GM19328 (cell line): ENCODE data around the gene URM1.
"Not testable (repeated sequence)": the region's sequence is repeated elsewhere in the genome, so short reads cannot be mapped to it uniquely, and the experiment has no call there.

Source experiments
- ATAC-seq: cut with Tn5 transposase; IDR thresholded peaks from one replicate; pipeline ENCODE4 v1.9.1; 2021; ENCODE audit warnings: mild to moderate bottlenecking, moderate library complexity; ENCODE audit not compliant: unreplicated experiment

URM1 gene

DNA sequence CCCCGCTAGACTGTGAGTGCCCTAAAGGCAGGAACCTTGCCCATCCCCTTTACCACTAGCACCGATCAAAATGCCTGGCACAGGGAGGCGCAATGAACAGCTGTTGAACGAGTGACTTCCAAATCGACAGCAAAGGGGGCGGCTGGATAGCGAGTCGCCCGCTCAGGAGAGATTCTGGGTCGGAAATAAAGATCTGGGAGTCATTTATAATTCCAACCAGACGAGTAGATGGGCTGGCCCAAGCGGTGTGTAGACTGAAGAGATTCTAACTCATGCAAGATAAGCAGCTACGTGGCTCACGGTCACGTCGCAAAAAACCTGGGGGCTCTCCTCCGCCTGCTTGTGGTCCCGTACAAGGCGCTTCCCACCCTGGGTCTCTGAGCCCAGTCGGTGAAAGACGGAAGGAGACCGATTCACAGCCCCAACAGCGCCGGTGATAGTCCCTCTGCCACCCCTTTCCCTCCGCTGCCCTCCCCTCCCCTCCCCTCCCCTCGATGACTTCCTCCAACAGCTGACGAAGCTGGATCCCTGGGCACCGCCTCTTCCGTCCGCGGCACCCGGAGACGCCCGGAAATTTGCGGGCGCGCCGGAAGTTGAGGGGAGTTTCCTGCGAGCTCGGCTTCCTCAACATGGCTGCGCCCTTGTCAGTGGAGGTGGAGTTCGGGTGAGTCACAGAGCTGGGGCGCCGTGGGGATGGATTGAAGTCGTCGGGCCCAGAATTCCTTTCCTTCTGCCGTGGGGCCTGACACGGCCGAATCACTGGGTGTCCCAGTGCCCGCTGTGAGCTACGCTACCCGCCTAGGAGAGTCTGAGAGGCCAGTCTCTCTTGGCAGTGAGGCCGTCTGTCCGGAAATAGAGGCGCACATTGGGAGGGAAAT lies at the start of gene URM1:
Gene URM1 (plus strand): TSS at position 623 of the 878 bp plus-strand sequence. CDS start 7 bp downstream, at position 630.
- no peak for ATAC-seq

- peak; percentile 5 for ATAC-seq
These were observed 49.2 kb upstream of the URM1 start for GRCh38 chr9:128321879-128322403.

DNA sequence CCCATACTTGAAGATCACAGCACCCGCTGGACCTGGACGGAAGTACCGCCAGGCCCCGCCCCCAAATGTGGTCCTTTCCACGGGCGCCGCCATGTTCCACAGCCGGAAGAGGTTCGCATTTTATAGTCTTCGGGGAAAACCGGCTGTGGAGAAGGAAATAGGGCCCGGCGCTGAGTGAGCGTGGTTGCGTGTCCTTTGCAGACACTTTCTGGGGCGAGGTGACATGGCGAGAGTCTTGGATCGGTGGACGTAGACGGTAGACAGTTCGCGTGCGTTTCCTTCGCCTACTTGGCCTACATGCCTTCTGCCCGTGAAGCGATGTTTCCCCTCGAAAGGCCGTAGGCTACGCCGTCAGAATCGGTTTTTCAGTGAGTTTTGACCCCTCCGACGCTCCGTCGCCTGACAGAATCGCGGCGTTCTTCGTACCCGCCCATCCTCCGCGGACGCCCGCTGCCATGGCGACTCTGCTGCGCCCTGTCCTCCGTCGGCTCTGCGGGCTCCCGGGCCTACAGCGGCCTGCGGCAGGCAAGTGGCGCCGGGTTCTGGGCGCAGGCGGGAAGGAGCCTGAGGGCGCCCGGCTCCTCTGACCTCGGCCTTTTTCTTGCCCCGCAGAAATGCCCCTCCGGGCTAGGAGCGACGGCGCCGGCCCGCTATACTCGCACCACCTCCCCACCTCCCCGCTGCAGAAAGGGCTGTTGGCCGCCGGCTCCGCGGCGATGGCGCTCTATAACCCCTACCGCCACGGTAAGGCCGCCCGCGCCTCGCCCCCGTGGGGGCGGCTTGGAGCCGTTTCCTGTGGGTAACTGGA lies 48.6 kb upstream of the URM1 start, which contains the start of the genes COQ4 and TRUB2:
Gene COQ4 (plus strand): TSS at position 436 of the 808 bp plus-strand sequence. CDS start 20 bp downstream, at position 456.
Gene TRUB2 (minus strand): TSS at position 44 of the 808 bp plus-strand sequence. CDS start 39 bp downstream, at position 5.
- peak; percentile 71 for ATAC-seq

DNA sequence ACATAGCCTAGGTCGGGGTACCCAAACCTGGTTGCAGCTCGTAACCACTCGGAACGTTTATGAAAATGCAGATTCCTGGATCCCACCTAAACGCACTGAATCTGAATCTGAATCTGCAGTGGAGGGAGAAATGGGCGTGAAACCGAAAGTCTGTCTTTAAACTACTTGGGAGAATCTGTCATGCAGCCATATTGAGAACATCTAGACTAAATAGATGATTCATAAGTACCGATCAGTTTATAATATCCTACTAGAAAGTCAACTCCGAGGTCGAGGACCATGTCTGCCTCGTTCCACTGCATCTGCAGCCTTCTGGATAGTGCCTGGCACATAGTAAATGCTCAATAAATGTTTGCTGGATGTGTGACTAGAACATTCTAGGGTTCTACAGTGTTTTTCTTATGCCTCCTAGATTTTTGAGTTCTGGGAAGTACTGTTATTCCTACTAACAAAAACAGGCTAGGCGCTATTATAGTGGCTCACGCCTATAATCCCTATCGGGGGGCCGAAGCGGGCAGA lies 47.9 kb upstream of the URM1 start:
- no peak for ATAC-seq

DNA sequence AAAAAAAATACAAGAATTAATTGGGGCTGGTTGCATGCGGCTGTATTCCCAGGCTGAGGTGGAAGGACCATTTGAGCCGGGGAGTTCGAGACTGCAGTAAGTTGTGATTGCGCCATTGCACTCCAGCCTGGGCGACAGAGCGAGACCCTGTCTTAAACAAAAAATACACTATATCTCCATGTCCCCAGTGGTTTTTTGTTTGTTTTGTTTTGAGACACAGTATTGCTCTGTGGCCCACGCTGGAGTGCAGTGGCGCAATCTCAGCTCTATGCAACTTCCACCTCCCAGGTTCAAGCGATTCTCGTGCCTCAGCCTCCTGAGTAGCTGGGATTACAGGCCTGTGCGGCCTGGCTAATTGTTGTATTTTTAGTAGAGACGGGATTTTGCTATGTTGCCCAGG lies 47.4 kb upstream of the URM1 start:
- ATAC-seq: no peak

DNA sequence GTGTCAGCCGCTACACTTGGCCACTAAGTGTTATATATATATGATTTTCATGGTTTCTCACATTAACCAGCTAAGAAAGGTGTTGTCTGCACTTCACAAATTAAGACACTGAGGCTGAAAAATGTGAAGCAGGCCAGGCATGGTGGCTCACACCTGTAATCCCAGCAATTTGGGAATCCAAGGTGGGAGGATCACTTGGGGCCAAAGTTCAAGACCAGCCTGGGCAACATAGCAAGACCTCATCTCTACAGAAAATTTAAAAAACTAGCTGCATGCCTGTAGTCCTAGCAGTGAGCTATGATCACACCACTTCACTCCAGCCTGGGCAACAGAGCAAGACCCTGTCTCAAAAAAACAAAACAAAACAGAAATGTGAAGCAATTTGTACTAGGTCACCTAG lies 46.8 kb upstream of the URM1 start:
- ATAC-seq: no peak

GRCh38 chr9:128325629-128326028 lies 45.5 kb upstream of the URM1 start:
- no peak for ATAC-seq

DNA sequence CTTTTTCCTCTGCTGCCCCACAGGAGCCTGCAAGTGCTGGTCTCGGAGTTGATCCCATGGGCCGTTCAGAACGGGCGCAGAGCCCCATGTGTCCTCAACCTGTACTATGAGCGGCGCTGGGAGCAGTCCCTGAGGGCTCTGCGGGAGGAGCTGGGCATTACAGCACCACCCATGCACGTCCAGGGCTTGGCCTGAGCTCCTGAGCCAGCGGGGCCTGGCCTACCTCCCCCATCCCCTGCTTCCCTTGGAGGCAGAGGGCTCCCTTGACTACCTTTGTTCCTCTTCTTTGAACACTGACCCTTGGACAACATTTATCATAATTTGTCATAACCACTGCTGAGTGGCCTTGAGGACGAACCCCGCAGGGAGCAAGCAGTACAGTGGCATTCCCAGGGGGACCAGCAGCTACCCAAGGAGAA lies 37.7 kb upstream of the URM1 start:
- no peak for ATAC-seq

GRCh38 chr9:128335161-128335560 lies 36.0 kb upstream of the URM1 start:
- no peak for ATAC-seq

- no peak for ATAC-seq
These were observed 35.3 kb upstream of the URM1 start for GRCh38 chr9:128335914-128336313.

DNA sequence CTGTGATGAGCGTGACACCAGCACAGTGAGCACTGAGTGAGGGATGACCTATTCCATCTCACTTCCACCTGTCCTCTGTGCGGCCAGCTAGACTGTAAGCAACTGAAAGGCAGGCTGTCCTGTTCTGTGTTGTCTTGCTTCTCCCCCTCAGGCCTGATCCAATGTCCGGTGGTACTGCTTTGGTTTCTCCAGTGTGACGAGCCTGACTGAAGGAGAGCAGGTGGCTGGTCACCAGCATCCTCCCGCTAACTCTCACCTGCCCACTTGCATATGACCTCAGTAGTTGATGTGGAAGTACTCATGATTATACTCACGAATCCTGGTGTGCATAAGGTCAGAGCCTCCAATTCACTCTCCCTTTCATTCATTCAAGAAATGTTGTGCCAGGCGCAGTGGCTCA lies 33.2 kb upstream of the URM1 start:
- no peak for ATAC-seq

DNA sequence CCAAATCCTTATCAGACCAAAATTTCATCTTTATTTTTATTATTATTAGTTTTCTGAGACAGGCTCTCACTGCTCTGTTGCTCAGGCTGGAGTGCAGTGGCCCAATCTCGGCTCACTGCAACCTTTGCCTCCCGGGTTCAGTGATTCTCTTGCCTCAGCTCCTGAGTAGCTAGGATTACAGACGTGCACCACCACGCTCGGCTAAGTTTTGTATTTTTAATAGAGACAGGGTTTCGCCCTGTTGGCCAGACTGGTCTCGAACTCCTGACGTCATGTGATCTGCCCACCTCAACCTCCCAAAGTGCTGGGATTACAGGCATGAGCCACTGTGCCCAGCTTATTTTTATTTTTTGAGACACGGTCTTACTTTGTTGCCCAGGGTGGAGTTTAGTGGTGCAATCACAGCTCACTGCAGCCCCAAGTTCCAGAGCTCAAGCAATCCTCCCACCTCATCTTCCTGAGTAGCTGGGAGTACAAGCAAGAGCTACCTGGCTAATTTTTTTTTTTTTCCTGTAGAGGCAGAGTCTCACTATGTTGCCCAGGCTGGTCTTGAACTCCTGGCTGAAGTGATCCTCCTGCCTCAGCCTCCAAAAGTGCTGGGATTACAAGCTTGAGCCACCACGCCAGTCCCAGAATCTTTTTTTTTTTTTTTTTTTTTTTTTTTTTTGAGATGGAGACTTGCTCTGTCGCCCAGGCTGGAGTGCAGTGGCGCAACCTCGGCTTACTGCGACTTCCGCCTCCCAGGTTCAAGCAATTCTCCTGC lies 32.1 kb upstream of the URM1 start:
- ATAC-seq: not testable (repeated sequence)

DNA sequence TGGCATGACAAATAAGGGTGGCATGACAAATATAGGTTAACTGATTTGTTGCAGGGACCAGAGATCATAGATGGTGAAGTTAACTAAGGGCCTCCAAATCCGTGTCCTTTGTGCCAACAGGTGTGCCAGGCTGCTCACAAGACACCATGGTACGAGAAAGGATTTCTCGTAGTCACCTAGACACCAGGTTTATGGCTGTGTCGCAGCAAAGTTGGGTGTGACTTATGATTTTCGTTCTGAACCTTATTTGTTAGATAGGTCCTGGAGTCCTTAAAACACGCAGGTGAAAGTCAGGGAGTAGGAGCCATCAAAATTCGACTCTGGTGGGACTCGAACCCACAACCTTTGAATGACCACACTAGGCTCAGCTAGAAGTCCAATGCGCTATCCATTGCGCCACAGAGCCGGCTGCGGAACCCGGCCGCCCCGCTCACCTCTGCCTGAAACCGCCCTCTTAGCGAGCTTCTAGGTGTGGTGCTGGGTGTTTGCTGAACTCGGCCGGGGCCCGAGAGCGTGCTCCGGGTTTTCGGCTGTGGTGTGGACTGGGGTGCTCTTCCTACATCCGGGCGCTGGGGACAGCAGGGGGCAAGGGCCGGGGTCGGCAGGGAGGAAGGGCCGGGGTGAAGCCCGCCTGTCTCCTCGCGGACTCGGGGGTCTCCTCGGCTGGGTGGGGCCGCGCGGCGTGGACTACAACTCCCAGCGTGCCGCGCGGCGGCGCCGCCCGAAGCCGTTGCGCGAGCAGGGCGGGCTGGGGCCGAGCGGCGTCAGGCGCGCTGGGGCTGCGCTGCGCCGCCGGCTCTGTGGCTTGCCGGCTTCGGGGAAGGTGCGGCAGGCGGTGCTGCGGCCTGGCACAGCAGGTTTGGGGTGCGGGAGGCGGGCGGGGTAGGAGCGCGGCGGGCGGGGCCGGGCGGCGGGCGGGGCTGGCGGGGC lies 31.1 kb upstream of the URM1 start, which contains the start of gene SLC27A4:
Gene SLC27A4 (plus strand): TSS at position 767 of the 930 bp plus-strand sequence. CDS start 2,606 bp downstream, outside the sequence.
- peak; percentile 80 for ATAC-seq

- ATAC-seq: peak; percentile 25
These were observed 30.3 kb upstream of the URM1 start for GRCh38 chr9:128340691-128341434.

DNA sequence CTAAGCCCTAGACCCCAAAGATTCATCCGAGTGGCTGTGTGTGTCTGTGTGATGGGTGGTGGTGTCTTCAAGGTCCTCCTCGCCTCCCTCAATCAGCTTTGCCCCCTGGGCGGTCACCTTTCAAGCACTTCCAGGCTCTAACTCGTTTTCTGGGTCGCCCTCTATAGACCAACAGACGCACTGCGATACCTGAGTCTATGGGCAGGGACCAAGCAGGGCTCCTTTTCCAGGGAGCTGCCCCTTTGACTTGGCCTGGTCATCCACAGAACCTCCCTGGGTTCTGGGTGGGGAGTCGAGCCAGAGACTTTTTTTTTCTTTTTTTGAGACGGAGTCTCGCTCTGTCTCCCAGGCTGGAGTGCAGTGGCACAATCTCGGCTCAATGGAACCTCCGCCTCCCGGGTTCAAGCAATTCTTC lies 29.7 kb upstream of the URM1 start:
- ATAC-seq: no peak

DNA sequence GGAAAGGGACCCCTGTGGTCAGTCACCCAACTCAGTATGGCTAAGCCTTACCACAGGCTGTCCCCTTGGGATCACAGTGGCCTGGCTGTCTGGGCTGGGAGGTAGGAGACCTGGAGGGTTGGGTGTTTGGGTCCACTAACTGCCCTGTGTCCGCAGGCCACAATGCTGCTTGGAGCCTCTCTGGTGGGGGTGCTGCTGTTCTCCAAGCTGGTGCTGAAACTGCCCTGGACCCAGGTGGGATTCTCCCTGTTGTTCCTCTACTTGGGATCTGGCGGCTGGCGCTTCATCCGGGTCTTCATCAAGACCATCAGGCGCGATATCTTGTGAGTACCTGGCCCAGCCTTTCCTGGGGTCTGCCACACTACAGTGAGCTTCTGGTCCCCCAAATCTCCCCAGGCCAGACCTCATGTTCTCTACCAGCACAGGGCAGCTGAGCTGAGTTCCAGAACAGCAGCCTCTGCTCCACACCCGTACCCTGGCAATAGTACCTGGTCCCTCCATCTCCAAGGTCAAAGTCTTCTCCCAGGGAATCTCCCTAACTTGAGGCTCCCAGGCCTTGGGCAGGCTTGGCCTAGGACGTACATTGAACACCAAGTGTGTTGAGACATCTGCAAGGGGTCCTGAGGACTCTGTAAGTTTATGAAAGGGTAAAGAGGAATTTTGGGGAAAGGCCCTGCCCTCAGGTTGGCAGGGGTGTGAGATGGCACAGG lies 28.0 kb upstream of the URM1 start:
- no peak for ATAC-seq

DNA sequence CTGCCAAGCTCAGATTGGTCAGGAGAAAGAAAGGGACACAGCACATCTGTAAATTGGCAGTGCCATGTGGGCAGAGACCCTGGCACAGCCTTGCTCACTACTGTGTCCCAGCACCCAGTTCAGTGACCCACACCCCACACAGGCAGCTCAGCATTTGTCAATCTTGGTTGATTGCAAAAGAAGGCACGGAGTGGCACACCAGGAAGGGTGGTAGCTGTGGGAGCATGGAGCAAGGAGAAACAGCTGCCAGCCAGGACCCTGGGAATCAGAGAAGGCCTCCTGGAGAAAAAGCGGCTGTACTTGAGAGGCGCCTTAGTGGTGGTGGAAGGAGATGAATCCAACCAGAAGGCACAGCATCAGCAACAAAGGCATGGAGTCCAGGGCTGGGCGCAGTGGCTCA lies 27.3 kb upstream of the URM1 start:
- ATAC-seq: no peak
